Immature natural killer cell (primary cell): ENCODE data around the gene AMELX. TPM values are rescaled to one million over a fixed set of nuclear protein-coding genes. Genes with fewer than 3 reads are reported as not detected.

ENCODE experiments used
- DNase-seq, 3 donors: peaks; one replicate each; pipeline ENCODE4 v3.0.0; 2022; ENCODE audit warnings: mixed read lengths in 1 of 3
- H3K27ac Mint-ChIP-seq, 6 donors: one replicate each; pipeline ENCODE4 v1.8.0; 2020; ENCODE audit warnings: mixed read lengths in 6 of 6, mild to moderate bottlenecking in 5 of 6, inconsistent platforms in 4 of 6, moderate library complexity in 3 of 6
- H3K27me3 Mint-ChIP-seq, 3 donors: one replicate each; pipeline ENCODE4 v1.8.0; 2020 to 2021; ENCODE audit warnings: low read depth in 3 of 3, mild to moderate bottlenecking in 3 of 3, mixed read lengths in 3 of 3, moderate library complexity in 3 of 3, inconsistent platforms in 1 of 3
- H3K36me3 Mint-ChIP-seq, 3 donors: one replicate each; pipeline ENCODE4 v1.8.0; 2020; ENCODE audit warnings: mixed read lengths in 3 of 3, inconsistent platforms in 2 of 3, mild to moderate bottlenecking in 2 of 3
- H3K4me1 Mint-ChIP-seq, 2 donors: one replicate each; pipeline ENCODE4 v1.8.0; 2020; ENCODE audit warnings: inconsistent platforms in 2 of 2, mild to moderate bottlenecking in 2 of 2, mixed read lengths in 2 of 2, moderate library complexity in 1 of 2
- H3K4me3 Mint-ChIP-seq, 5 donors: one replicate each; pipeline ENCODE4 v1.8.0; 2020; ENCODE audit warnings: mild to moderate bottlenecking in 5 of 5, mixed read lengths in 5 of 5, inconsistent platforms in 3 of 5, moderate library complexity in 3 of 5
- H3K9me3 Mint-ChIP-seq, 6 donors: one replicate each; pipeline ENCODE4 v1.8.0; 2020; ENCODE audit warnings: mild to moderate bottlenecking in 6 of 6, mixed read lengths in 6 of 6, inconsistent platforms in 4 of 6, moderate library complexity in 3 of 6
- polyA plus RNA-seq, 3 donors: library from polyadenylated mRNA; unstranded; fragments of 300-500 nt; fragmentation: Illumina TruSeq; gene quantifications; one replicate each; pipeline ENCODE4 v1.2.3, GENCODE V29; 2021

AMELX gene
- polyA plus RNA-seq, 3 donors from 2014 or later: not detected

DNA sequence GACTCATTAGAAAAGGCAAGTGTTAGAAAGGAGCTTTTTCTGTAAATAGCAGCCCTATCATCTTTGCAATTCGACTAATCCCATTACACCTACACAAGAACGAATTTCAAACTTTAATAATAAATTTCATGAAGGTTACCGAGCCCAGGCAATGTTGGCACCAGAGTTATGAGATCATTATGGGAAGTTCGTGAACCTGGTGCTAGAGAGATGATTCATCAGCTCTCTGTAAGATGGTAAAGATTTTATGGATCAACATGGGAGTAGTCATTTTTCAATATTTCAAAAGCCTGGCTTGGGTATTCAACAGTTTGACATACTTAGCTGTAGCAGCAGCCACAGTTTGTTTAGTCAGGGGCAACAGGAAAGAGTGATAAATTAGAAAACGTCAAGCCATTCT, 35.8 kb downstream of the AMELX start:
- no peak for DNase-seq
- Mint-ChIP-seq H3K4me3 (no peak overlapping the region), H3K9me3 (peaks cover 0 to 7% (median 0%) of the 10 kb centered on the region in 6 donors), H3K27ac (no peak overlapping the region), H3K36me3 (no peaks in the 10 kb centered on the region), H3K4me1 (no peaks in the 10 kb centered on the region), H3K27me3 (peaks cover 0 to 2% (median 0%) of the 10 kb centered on the region in 3 donors)

DNA sequence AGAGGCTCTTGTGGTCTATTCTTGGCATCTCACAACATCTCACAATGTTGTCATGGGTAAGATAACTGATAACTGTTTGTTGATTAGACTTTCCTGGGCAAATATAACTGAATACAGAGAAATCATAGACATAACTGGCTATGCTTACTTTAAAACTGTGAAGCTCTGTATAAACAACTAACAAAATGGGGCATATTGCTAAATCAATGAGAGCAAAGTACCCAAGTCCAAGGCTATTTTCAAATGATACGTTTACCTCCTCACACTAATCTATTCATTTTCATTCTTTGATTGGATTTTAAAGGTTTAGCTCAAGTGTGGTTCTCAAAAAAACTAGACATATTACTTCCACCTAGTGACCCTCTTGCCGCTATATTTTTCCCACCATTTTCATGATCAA, 38.6 kb downstream of the AMELX start:
- DNase-seq: no peak
- no peak overlapping the region for H3K4me3 Mint-ChIP-seq
- H3K9me3 Mint-ChIP-seq: peaks cover 0 to 12% (median 0%) of the 10 kb centered on the region in 6 donors
- H3K36me3 Mint-ChIP-seq: no peaks in the 10 kb centered on the region
- H3K27me3 Mint-ChIP-seq: peaks cover 0 to 2% (median 0%) of the 10 kb centered on the region in 3 donors
- no peak overlapping the region for H3K27ac Mint-ChIP-seq
- H3K4me1 Mint-ChIP-seq: no peaks in the 10 kb centered on the region

DNA sequence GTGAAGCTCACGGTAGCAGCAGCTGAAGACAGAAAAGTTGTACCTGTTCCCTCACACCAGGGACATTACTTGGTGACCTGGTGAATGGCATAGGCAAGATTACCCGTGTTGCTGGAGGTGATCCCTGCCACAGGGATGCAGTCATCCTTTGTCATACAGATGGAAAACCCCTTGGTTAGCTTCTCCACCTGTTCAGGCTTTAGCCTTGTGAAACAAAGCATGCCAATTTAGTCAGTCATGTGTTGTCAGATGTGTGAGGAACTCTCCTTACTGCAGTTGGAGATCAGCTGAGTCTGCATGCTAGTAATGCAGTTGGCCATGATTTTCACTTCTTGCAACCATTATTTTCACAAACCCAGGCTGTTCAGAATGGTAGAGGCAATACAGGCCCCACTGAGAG, 41.0 kb downstream of the AMELX start:
- H3K36me3 Mint-ChIP-seq: no peaks in the 10 kb centered on the region
- H3K4me1 Mint-ChIP-seq: no peaks in the 10 kb centered on the region
- H3K27me3 Mint-ChIP-seq: peaks cover 0 to 2% (median 0%) of the 10 kb centered on the region in 3 donors
- DNase-seq: no peak
- no peak overlapping the region for H3K4me3 Mint-ChIP-seq
- no peak overlapping the region for H3K27ac Mint-ChIP-seq
- peaks cover 0 to 12% (median 0%) of the 10 kb centered on the region in 6 donors for H3K9me3 Mint-ChIP-seq

DNA sequence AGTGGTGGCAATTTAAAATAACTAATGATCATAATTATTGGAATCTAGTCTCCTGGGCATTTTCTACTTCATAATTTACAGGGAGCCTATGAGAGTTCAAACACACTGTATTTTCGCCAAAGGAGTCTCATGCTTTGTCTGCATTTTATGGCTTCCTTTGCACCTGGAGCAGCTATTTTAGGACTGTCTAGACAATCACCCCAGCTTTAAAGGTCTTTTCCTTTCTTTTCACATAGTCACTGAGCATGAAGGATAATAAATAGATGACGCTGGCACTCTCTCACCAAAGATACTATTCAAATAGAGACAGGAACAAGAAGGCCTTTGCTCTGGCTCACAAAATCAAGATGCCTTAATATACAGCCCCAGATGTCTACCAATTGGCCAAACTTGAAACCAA, 43.0 kb downstream of the AMELX start:
- Mint-ChIP-seq H3K27ac (no peak overlapping the region), H3K4me1 (no peaks in the 10 kb centered on the region), H3K9me3 (peaks cover 0 to 7% (median 0%) of the 10 kb centered on the region in 6 donors), H3K36me3 (no peaks in the 10 kb centered on the region), H3K4me3 (no peak overlapping the region), H3K27me3 (no peaks in the 10 kb centered on the region)
- DNase-seq: no peak

DNA sequence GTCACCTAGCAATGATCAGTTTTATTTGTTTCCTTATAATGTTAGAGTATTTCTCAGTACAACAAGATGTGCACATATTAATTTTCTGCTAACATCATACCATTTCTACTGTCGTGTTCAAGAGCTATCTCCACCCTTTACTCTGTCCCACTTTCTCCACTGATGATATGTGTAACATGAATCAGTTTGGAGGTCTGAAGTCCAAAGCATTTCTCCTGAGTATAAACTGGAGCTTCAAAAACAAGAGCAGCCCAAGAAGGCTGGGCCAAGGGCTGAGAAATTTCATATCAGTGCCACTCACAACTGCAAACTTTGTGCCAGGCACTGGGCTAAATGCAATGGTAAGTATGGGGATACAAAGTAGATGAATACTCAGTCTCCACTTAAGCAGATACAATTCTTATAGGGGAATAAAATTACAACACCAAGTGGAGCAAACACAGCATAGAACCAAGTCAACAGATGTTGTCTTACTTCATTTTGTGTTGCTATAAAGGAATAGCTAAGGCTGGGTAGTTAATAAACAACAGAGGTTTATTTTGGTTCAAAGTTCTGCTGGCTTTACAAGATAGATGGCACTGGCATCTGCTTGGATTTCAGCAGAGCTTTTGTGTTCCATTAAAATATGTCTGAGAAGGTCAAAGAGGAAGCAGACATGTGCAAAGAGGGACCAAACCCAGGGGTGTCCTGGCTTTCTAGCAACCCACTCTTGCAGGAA, 44.2 kb downstream of the AMELX start:
- no peak overlapping the region for H3K27ac Mint-ChIP-seq
- peaks cover 0 to 7% (median 0%) of the 10 kb centered on the region in 6 donors for H3K9me3 Mint-ChIP-seq
- no peaks in the 10 kb centered on the region for H3K27me3 Mint-ChIP-seq
- H3K36me3 Mint-ChIP-seq: no peaks in the 10 kb centered on the region
- H3K4me1 Mint-ChIP-seq: no peaks in the 10 kb centered on the region
- no peak for DNase-seq
- H3K4me3 Mint-ChIP-seq: no peak overlapping the region

DNA sequence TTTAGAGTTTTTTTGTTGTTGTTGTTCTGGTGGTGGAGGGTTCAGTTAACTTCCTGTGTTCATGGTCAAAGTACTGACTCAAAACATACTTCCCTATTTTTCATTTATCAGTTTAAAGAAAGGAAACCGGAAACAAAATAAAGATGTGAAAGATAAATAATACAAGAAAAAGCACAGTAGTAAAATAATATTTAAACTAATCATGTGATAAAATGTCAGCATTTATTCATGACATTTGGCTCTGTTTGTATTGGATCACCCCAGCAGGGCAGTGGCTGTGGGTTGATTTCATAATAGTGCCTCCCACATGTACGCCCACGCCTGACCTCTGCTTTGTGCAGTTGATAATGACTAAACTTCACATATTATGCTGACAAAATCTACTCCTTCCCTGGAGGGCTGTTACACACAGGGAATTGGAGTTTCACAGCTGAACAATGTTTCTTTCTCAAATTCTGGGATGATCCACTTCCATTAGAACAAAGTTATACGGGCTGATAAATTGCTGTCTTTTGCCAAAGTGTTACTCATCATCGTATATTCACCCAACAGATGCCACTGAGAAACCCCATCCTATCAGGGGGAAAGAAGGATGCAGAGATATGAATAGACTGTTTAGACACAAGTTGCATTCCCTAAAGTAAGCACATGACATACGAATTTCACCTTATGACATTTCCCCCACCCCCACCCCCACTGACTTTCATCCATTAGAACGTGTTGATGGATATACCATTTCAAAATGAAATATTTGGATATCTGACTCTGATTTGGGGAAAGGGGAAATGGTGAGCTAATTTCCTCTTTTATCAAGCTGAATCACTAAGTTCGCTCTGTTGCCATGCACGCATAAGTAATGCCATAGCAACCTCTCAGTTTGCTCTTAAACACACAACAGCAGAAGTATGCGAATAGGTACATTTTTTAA, 48.3 kb downstream of the AMELX start:
- no peak for DNase-seq
- Mint-ChIP-seq H3K27me3 (no peaks in the 10 kb centered on the region), H3K9me3 (peaks cover 0 to 4% (median 0%) of the 10 kb centered on the region in 6 donors), H3K36me3 (no peaks in the 10 kb centered on the region), H3K27ac (no peak overlapping the region), H3K4me3 (peak overlapping the region in 1 of 5 donors; percentile 14), H3K4me1 (no peaks in the 10 kb centered on the region)

DNA sequence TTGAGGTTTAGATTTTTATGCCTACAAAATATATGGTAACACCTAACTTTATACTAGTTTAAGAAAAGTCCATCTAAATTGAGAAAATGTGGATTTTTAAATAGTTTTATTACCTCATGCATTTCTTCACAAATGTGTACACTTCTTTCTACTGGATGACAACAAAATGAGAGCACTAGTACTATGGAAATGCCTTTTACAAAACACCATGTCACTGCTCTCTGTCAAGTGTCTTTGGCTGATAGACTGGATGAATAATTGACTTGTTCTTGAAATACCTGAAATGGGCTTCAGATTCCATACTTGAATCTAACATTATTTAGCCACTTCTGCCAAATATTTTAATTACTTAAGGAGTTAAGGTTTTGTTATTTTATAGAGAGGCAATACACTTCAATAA, 49.5 kb downstream of the AMELX start:
- Mint-ChIP-seq H3K9me3 (peaks cover 0 to 2% (median 0%) of the 10 kb centered on the region in 6 donors), H3K4me1 (no peaks in the 10 kb centered on the region), H3K4me3 (no peak overlapping the region), H3K27me3 (no peaks in the 10 kb centered on the region), H3K36me3 (no peaks in the 10 kb centered on the region), H3K27ac (no peak overlapping the region)
- DNase-seq: no peak

DNA sequence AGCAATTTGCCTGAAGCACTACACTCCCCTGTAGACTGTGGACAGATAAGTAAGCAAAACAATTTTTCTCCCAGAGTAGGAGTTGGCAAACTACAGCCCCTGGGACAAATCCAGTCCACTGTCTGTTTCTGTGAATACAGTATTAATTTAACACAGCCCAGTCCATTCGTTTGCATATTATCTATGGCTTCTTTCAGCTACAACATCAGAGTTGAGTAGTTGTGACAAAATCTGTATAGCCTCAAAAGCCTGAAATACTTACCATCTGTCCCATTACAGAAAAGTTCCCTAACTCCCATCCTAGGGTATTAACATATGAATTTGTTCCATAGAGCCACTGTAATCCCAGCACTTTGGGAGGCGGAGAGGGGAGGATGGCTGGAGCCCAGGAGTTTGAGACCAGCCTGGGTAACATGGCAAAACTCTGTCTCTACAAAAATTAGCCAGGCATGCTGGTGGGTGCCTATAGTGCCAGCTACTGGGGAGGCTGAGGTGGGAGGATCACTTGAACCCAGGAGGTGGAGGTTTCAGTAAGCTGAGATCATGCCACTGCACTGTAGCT, 53.0 kb downstream of the AMELX start:
- Mint-ChIP-seq H3K36me3 (no peaks in the 10 kb centered on the region), H3K4me1 (peaks cover 2 to 7% of the 10 kb centered on the region in 2 donors), H3K27ac (no peak overlapping the region), H3K27me3 (no peaks in the 10 kb centered on the region), H3K4me3 (no peak overlapping the region), H3K9me3 (no peaks in the 10 kb centered on the region)
- no peak for DNase-seq

DNA sequence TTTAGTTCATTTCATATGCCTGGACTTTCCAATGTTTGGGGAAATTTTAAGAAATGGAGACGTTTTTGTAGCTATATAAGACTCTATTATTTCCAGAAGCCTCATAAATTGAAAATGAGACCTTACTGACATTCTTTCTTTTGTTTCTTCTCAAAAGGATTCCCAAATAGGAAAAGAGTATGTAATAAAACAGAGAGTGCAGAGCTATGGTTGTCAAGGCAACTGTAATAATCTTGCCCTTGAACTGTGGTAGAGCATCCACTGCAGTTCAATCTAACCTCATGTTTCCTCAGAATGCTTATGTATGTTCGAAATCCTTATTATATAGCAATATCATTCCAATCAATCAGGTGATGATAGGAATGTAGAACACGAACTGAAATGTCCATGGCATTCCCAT, 54.1 kb downstream of the AMELX start:
- H3K9me3 Mint-ChIP-seq: no peaks in the 10 kb centered on the region

DNA sequence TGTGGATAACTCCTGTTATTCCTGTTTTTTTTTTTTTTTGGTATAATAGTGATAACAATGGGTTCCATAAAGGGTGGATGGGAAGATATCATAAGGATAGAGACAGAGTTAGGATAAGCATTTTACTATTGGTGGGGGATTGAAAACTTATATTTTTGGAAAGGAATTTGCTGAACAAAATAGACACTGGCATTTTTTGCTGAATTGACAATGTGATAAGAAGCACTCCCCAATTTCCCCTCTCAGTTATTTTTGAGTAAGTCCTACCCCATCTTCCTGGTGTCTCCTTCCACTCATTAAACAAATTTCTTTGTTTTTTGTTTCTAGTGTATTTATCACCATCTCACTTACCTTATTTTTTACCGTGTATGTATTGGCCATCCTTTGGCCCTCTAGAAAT, 55.8 kb downstream of the AMELX start:
- Mint-ChIP-seq H3K9me3 (no peaks in the 10 kb centered on the region), H3K4me1 (peaks cover 2 to 8% of the 10 kb centered on the region in 2 donors), H3K36me3 (no peaks in the 10 kb centered on the region), H3K27ac (no peak overlapping the region), H3K27me3 (no peaks in the 10 kb centered on the region), H3K4me3 (no peak overlapping the region)
- no peak for DNase-seq

More for the DNA sequence above, 54.1 kb downstream of the AMELX start:
- DNase-seq: no peak
- no peak overlapping the region for H3K4me3 Mint-ChIP-seq
- no peaks in the 10 kb centered on the region for H3K27me3 Mint-ChIP-seq
- H3K27ac Mint-ChIP-seq: no peak overlapping the region
- H3K4me1 Mint-ChIP-seq: peaks cover 2 to 8% of the 10 kb centered on the region in 2 donors
- H3K36me3 Mint-ChIP-seq: no peaks in the 10 kb centered on the region

DNA sequence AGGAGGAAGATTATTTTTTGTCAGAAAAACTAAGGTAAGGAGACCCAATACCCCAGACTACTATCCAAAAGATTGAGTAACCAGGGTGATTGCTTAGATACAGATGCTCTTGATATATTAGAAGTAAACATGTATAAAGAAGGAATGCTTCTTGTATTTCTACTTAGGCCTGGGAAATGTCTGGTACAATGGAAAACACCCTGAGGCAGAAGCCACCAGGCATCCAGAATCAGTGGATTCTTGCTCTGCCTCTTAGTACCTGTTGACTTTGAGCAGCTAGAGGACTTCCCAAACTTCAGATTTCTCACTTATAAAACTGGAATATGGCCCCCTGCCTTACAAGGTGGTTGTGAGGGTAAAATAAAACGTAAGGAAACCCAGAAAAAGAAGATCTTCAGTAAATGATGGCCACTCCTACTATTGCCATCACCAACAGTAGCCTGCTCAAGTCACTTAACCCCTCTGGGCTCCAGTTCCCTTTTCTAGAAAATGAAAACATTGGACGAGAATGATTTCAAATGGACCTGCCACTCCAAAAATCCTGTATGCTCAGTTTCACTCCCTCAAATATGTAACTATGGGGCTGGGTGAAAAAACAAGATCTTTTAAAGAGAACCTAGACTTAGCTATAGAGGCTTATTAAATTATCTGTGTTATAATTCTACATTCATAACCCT, 56.6 kb downstream of the AMELX start:
- H3K27ac Mint-ChIP-seq: no peak overlapping the region
- no peaks in the 10 kb centered on the region for H3K9me3 Mint-ChIP-seq
- H3K4me1 Mint-ChIP-seq: peaks cover 2 to 8% of the 10 kb centered on the region in 2 donors
- no peak for DNase-seq
- H3K27me3 Mint-ChIP-seq: peaks cover 0 to under 1% (median 0%) of the 10 kb centered on the region in 3 donors
- H3K4me3 Mint-ChIP-seq: no peak overlapping the region
- no peaks in the 10 kb centered on the region for H3K36me3 Mint-ChIP-seq
